Breast epithelium (tissue), 4 donors: ENCODE measurements around the gene PDIA5. TPM values are rescaled to one million over a fixed set of nuclear protein-coding genes. Genes with fewer than 3 reads are reported as not detected.

Experiments used
- DNase-seq, 2 donors: peaks; one replicate each; pipeline ENCODE4 v3.0.0-alpha.2; 2019; ENCODE audit warnings: low spot score in 2 of 2
- H3K27ac ChIP-seq, 2 donors: fragments of 200-600 bp; sonication (generic) in 1 of 2; one replicate each; pipeline ENCODE4 v1.5.1; 2016 to 2019; ENCODE audit warnings: mild to moderate bottlenecking in 1 of 2
- H3K27me3 ChIP-seq, 2 donors: fragments of 200-600 bp; sonication (generic) in 1 of 2; one replicate each; pipeline versions ENCODE4 v1.5.1 to v1.6.0; 2017 to 2019; ENCODE audit warnings: control low read depth in 1 of 2, mild to moderate bottlenecking in 1 of 2
- H3K36me3 ChIP-seq: fragments of 200-600 bp; one replicate; pipeline ENCODE4 v1.5.1; 2019
- H3K4me1 ChIP-seq, 2 donors: fragments of 200-600 bp; sonication (generic); one replicate each; pipeline ENCODE4 v1.5.1; 2016 to 2019; ENCODE audit warnings: control low read depth in 1 of 2
- H3K4me3 ChIP-seq, 3 donors: fragments of 200-600 bp; sonication (generic); 1 replicate in 2 of 3; 2 replicates in 1 of 3; pipeline ENCODE4 v1.5.1; 2016 to 2019; ENCODE audit warnings: mild to moderate bottlenecking in 3 of 3, moderate library complexity in 2 of 3
- H3K9me3 ChIP-seq, 2 donors: fragments of 200-600 bp; sonication (generic) in 1 of 2; one replicate each; pipeline ENCODE4 v1.5.1; 2016 to 2019; ENCODE audit warnings: control low read depth in 1 of 2
- CTCF ChIP-seq, 3 donors: fragments of 450-650 bp; IDR thresholded peaks; one replicate each; pipeline ENCODE4 v1.5.1; 2016 to 2017; ENCODE audit warnings: antibody characterized with exemption in 3 of 3, mild to moderate bottlenecking in 3 of 3, moderate library complexity in 3 of 3
- POLR2A ChIP-seq: fragments of 450-650 bp; IDR thresholded peaks from one replicate; pipeline ENCODE4 v1.6.1; 2016; ENCODE audit warnings: antibody characterized with exemption, mild to moderate bottlenecking, moderate library complexity
- POLR2AphosphoS5 ChIP-seq, 3 donors: sonication (generic); formaldehyde crosslinking; IDR thresholded peaks; one replicate each; pipeline ENCODE4 v1.6.1; 2017; ENCODE audit warnings: antibody characterized with exemption in 3 of 3
- intact Hi-C: fragments of 100-400 bp; cut with DNase I; formaldehyde crosslinking; loops from one replicate; pipeline ENCODE4 v1.15.1; 2023; ENCODE audit warnings: low total_unique reads
- total RNA-seq, 3 donors: library from RNA; depleted of rRNA; stranded (reverse); fragments of >200 nt; gene quantifications; one replicate each; pipeline ENCODE4 v1.1.0, GENCODE V29; 2016

The PDIA5 gene
- total RNA-seq, 3 donors from 2014 or later: 10.7 to 26.5 (median 11.0) TPM

- H3K4me1 ChIP-seq: no peaks in the 10 kb centered on the region
- intact Hi-C loops: loop anchor here (5.0 kb wide), 1 partner anchor 1465 kb away; no protein-coding TSS in a partner anchor
- DNase-seq: no peak
- no peaks in the 10 kb centered on the region for H3K36me3 ChIP-seq
- no peak overlapping the region for H3K4me3 ChIP-seq
- H3K9me3 ChIP-seq: no peaks in the 10 kb centered on the region
- TF ChIP-seq POLR2A: no peak
- TF ChIP-seq CTCF (IDR thresholded peaks at IDR 0.05): no peak
- no peak for TF ChIP-seq POLR2AphosphoS5 (IDR thresholded peaks at IDR 0.05)
- H3K27ac ChIP-seq: no peak overlapping the region
- no peaks in the 10 kb centered on the region for H3K27me3 ChIP-seq
Observed at GRCh38 chr3:123157598-123158287, 90.9 kb downstream of the PDIA5 start.

GRCh38 chr3:123158330-123158729, 91.5 kb downstream of the PDIA5 start:
- H3K27me3 ChIP-seq: no peaks in the 10 kb centered on the region
- H3K4me3 ChIP-seq: no peak overlapping the region
- no peak for TF ChIP-seq CTCF (IDR thresholded peaks at IDR 0.05)
- no peak for TF ChIP-seq POLR2A
- no peak for TF ChIP-seq POLR2AphosphoS5 (IDR thresholded peaks at IDR 0.05)
- no peaks in the 10 kb centered on the region for H3K4me1 ChIP-seq
- no peaks in the 10 kb centered on the region for H3K9me3 ChIP-seq
- intact Hi-C loops: loop anchor here (5.0 kb wide), 1 partner anchor 1464 kb away; no protein-coding TSS in a partner anchor
- H3K36me3 ChIP-seq: no peaks in the 10 kb centered on the region
- H3K27ac ChIP-seq: no peak overlapping the region
- no peak for DNase-seq

- Histone ChIP-seq H3K4me3 (no peak overlapping the region), H3K36me3 (no peaks in the 10 kb centered on the region), H3K9me3 (no peaks in the 10 kb centered on the region), H3K27ac (no peak overlapping the region), H3K27me3 (no peaks in the 10 kb centered on the region), H3K4me1 (no peaks in the 10 kb centered on the region)
- intact Hi-C loops: loop anchor here (5.0 kb wide), 1 partner anchor 1463 kb away; no protein-coding TSS in a partner anchor
- TF ChIP-seq POLR2A: no peak
- DNase-seq: no peak
Observed at GRCh38 chr3:123158899-123159390, 92.1 kb downstream of the PDIA5 start.

GRCh38 chr3:123159926-123160635, 93.3 kb downstream of the PDIA5 start:
- H3K9me3 ChIP-seq: no peaks in the 10 kb centered on the region
- DNase-seq: no peak
- intact Hi-C loops: loop anchor here (5.0 kb wide), 1 partner anchor 1462 kb away; no protein-coding TSS in a partner anchor
- no peak for TF ChIP-seq POLR2AphosphoS5 (IDR thresholded peaks at IDR 0.05)
- TF ChIP-seq POLR2A: no peak
- TF ChIP-seq CTCF (IDR thresholded peaks at IDR 0.05): no peak
- H3K4me3 ChIP-seq: no peak overlapping the region
- H3K27ac ChIP-seq: no peak overlapping the region
- H3K4me1 ChIP-seq: no peaks in the 10 kb centered on the region
- H3K36me3 ChIP-seq: peaks cover 7% of the 10 kb centered on the region
- no peaks in the 10 kb centered on the region for H3K27me3 ChIP-seq

GRCh38 chr3:123161167-123161566, 94.3 kb downstream of the PDIA5 start:
- intact Hi-C loops: no loop called here
- Histone ChIP-seq H3K36me3 (peaks cover 7% of the 10 kb centered on the region), H3K4me3 (no peak overlapping the region), H3K27me3 (no peaks in the 10 kb centered on the region), H3K4me1 (no peaks in the 10 kb centered on the region), H3K27ac (no peak overlapping the region), H3K9me3 (no peaks in the 10 kb centered on the region)
- TF ChIP-seq POLR2AphosphoS5 (IDR thresholded peaks at IDR 0.05) (no peak), CTCF (IDR thresholded peaks at IDR 0.05) (no peak), POLR2A (no peak)
- DNase-seq: no peak
